Measurements from ENCODE around the gene TAOK3.
"Not testable (repeated sequence)": the region's sequence is repeated elsewhere in the genome, so short reads cannot be mapped to it uniquely, and the experiment has no call there.

The TAOK3 gene

GRCh38 chr12:118334939-118335567 is 37.7 kb downstream of the TAOK3 start:
- no peak for DNase-seq

GRCh38 chr12:118334241-118334640 is 38.5 kb downstream of the TAOK3 start:
- no peak for DNase-seq

- DNase-seq: no peak
Observed at GRCh38 chr12:118332511-118332910, 40.2 kb downstream of the TAOK3 start.

- no peak for DNase-seq
Observed at GRCh38 chr12:118330421-118331018, 42.2 kb downstream of the TAOK3 start.

GRCh38 chr12:118328486-118329330 is 44.0 kb downstream of the TAOK3 start:
- no peak for DNase-seq

GRCh38 chr12:118327391-118327790 is 45.3 kb downstream of the TAOK3 start:
- no peak for DNase-seq

- DNase-seq: no peak
Observed at GRCh38 chr12:118326991-118327390, 45.7 kb downstream of the TAOK3 start.

GRCh38 chr12:118325081-118325480 is 47.6 kb downstream of the TAOK3 start:
- no peak for DNase-seq

GRCh38 chr12:118319627-118320026 is 53.1 kb downstream of the TAOK3 start:
- DNase-seq: no peak

- no peak for DNase-seq
Observed at GRCh38 chr12:118318744-118319143, 54.0 kb downstream of the TAOK3 start.

GRCh38 chr12:118317729-118318128 is 55.0 kb downstream of the TAOK3 start:
- no peak for DNase-seq

- no peak for DNase-seq
Observed at GRCh38 chr12:118315821-118316220, 56.9 kb downstream of the TAOK3 start.

- DNase-seq: no peak
Observed at GRCh38 chr12:118312578-118312977, 60.1 kb downstream of the TAOK3 start.

- no peak for DNase-seq
Observed at GRCh38 chr12:118311666-118312065, 61.0 kb downstream of the TAOK3 start.

- DNase-seq: no peak
Observed at GRCh38 chr12:118310320-118310719, 62.4 kb downstream of the TAOK3 start.

- not testable (repeated sequence) for DNase-seq
Observed at GRCh38 chr12:118308006-118308405, 64.7 kb downstream of the TAOK3 start.

- no peak for DNase-seq
Observed at GRCh38 chr12:118307069-118307954, 65.4 kb downstream of the TAOK3 start.

- no peak for DNase-seq
Observed at GRCh38 chr12:118304093-118304492, 68.6 kb downstream of the TAOK3 start.

- no peak for DNase-seq
Observed at GRCh38 chr12:118302053-118302452, 70.7 kb downstream of the TAOK3 start.

GRCh38 chr12:118299791-118300460 is 72.8 kb downstream of the TAOK3 start:
- no peak for DNase-seq

- DNase-seq: no peak
Observed at GRCh38 chr12:118297284-118297683, 75.4 kb downstream of the TAOK3 start.

- no peak for DNase-seq
Observed at GRCh38 chr12:118292836-118293235, 79.9 kb downstream of the TAOK3 start.
